Measurements from ENCODE around the gene PKP1.

- TF ChIP-seq GATA2 (IDR thresholded peaks at IDR 0.05; ENCODE audit: low read depth, low read length), result no peak
- no peak for TF ChIP-seq GATA3 (IDR thresholded peaks at IDR 0.05; ENCODE audit: low read depth, low read length)
Observed at GRCh38 chr1:201360486-201360885, 77.2 kb downstream of the PKP1 start.
